A673 (cell line): ENCODE results near the gene SLC44A1. TPM values are rescaled to one million over a fixed set of nuclear protein-coding genes. Genes with fewer than 3 reads are reported as not detected.

Source experiments
- BruUV-seq: library from RNA; stranded (reverse); fragments of 400-500 nt; replicated peaks from 2 replicates; lab custom pipeline; 2021; lab: Mats Ljungman, UMichigan
- CTCF ChIA-PET: fragments of 300-600 bp; sonication (Branson Sonifier 250); formaldehyde crosslinking; loops from one replicate; lab custom pipeline; 2022; ENCODE audit warnings: antibody characterized with exemption; lab: Charles Lee
- POLR2A ChIA-PET: fragments of 300-600 bp; sonication (Branson Sonifier 250); formaldehyde crosslinking; loops from one replicate; lab custom pipeline; 2022; ENCODE audit warnings: antibody characterized with exemption; ENCODE audit not compliant: low non-redundant PET; lab: Charles Lee
- DNase-seq: peaks from one replicate; pipeline ENCODE4 v3.0.0-alpha.2; 2015; ENCODE audit warnings: low spot score
- H3K27ac ChIP-seq: fragments of 200-600 bp; sonication (generic); 2 replicates; pipeline ENCODE4 v1.5.1; 2016; ENCODE audit warnings: mixed run types, low read depth, mild to moderate bottlenecking, mixed read lengths, antibody characterized with exemption, low read length; ENCODE audit not compliant: poor library complexity, severe bottlenecking
- H3K27me3 ChIP-seq: fragments of 200-600 bp; sonication (generic); replicated peaks from 2 replicates; pipeline ENCODE4 v1.6.1; 2017; ENCODE audit warnings: mixed run types, low read depth, mild to moderate bottlenecking, mixed read lengths, antibody characterized with exemption, low read length; ENCODE audit not compliant: insufficient read depth, poor library complexity
- H3K36me3 ChIP-seq: fragments of 200-600 bp; sonication (generic); 2 replicates; pipeline ENCODE4 v1.6.1; 2016; ENCODE audit warnings: mixed run types, mild to moderate bottlenecking, mixed read lengths, antibody characterized with exemption, low read length; ENCODE audit not compliant: insufficient read depth, poor library complexity, severe bottlenecking
- H3K4me1 ChIP-seq: fragments of 200-600 bp; sonication (generic); 2 replicates; pipeline ENCODE4 v1.6.1; 2017; ENCODE audit warnings: mixed run types, mild to moderate bottlenecking, mixed read lengths, antibody characterized with exemption, low read length; ENCODE audit not compliant: insufficient read depth, poor library complexity, severe bottlenecking
- H3K4me3 ChIP-seq: fragments of 200-600 bp; sonication (generic); 2 replicates; pipeline ENCODE4 v1.5.1; 2016; ENCODE audit warnings: low read depth, mixed run types, mild to moderate bottlenecking, mixed read lengths, low read length; ENCODE audit not compliant: poor library complexity, severe bottlenecking
- H3K9me3 ChIP-seq: fragments of 200-600 bp; sonication (generic); 2 replicates; pipeline ENCODE4 v1.6.1; 2016; ENCODE audit warnings: mixed run types, low read depth, mild to moderate bottlenecking, mixed read lengths, antibody characterized with exemption, low read length; ENCODE audit not compliant: poor library complexity, severe bottlenecking
- CTCF ChIP-seq: fragments of 300-800, 200-600 bp; sonication (generic); conservative IDR thresholded peaks from 2 replicates; pipeline ENCODE4 v1.5.1; 2017; ENCODE audit warnings: low read depth, mild to moderate bottlenecking, antibody characterized with exemption, low read length, moderate library complexity, mixed read lengths
- EZH2 ChIP-seq: fragments of 200-600 bp; sonication (generic); IDR thresholded peaks from 2 replicates; pipeline ENCODE4 v1.6.1; 2017; ENCODE audit warnings: borderline replicate concordance, low read depth, mild to moderate bottlenecking, mixed read lengths, antibody characterized with exemption, low read length; ENCODE audit not compliant: poor library complexity, severe bottlenecking
- intact Hi-C: fragments of 100-400 bp; cut with micrococcal nuclease; formaldehyde crosslinking; loops from one replicate; pipeline ENCODE4 v1.10.0; 2022; ENCODE audit not compliant: unreplicated experiment
- total RNA-seq: library from RNA; stranded (reverse); gene quantifications from 2 replicates; pipeline ENCODE4 v1.2.3, GENCODE V29; 2021

Gene SLC44A1
- total RNA-seq, 1 experiment from 2014 or later, result 11.9 TPM

- ChIA-PET POLR2A (no interaction called here), CTCF (no interaction called here)
- no peak overlapping the region for H3K27ac ChIP-seq
- H3K9me3 ChIP-seq, result no peaks in the 10 kb centered on the region
- intact Hi-C loops, result no loop called here
- H3K4me3 ChIP-seq, result no peak overlapping the region
- no peaks in the 10 kb centered on the region for H3K27me3 ChIP-seq
- BruUV-seq, result no TSS peak
- H3K36me3 ChIP-seq, result no peaks in the 10 kb centered on the region
- no peak for DNase-seq
- TF ChIP-seq EZH2 (no peak), CTCF (no peak)
- H3K4me1 ChIP-seq, result no peaks in the 10 kb centered on the region
These were observed 145.3 kb downstream of the SLC44A1 start for GRCh38 chr9:105389796-105390195.

DNA sequence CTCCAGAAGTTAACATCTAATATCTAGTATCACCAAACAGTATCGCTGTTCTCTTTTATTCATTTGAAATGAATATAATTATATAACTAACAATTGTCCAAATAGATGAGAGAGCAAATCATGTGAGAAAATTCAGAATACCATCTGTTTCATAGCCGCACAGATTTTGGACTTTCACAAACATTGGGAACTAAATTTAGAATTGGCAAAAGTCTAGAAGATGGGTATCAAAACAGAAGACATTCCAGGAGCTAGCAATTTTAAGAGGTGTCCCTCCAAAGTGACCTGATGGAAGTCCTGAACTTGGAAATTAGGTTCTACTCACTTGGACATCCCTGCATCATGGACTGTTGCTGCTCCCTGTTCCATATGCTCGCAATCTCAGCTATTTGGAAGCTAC, 146.4 kb downstream of the SLC44A1 start:
- intact Hi-C loops, result no loop called here
- DNase-seq, result no peak
- H3K9me3 ChIP-seq, result no peaks in the 10 kb centered on the region
- TF ChIP-seq CTCF, result no peak
- no peak for TF ChIP-seq EZH2
- H3K27ac ChIP-seq, result no peak overlapping the region
- ChIA-PET POLR2A (no interaction called here), CTCF (no interaction called here)
- H3K4me1 ChIP-seq, result no peaks in the 10 kb centered on the region
- H3K27me3 ChIP-seq, result no peaks in the 10 kb centered on the region
- H3K4me3 ChIP-seq, result no peak overlapping the region
- no peaks in the 10 kb centered on the region for H3K36me3 ChIP-seq
- BruUV-seq, result no TSS peak

- BruUV-seq, result no TSS peak
- no peaks in the 10 kb centered on the region for H3K36me3 ChIP-seq
- H3K27ac ChIP-seq, result no peak overlapping the region
- H3K27me3 ChIP-seq, result no peaks in the 10 kb centered on the region
- DNase-seq, result no peak
- ChIA-PET POLR2A (no interaction called here), CTCF (no interaction called here)
- no peak overlapping the region for H3K4me3 ChIP-seq
- no peak for TF ChIP-seq EZH2
- TF ChIP-seq CTCF, result no peak
- no peaks in the 10 kb centered on the region for H3K4me1 ChIP-seq
- no peaks in the 10 kb centered on the region for H3K9me3 ChIP-seq
- intact Hi-C loops, result no loop called here
These were observed 146.8 kb downstream of the SLC44A1 start for GRCh38 chr9:105391288-105391687.
